Measurements from ENCODE around the gene SYNGR3. TPM values are rescaled to one million over a fixed set of nuclear protein-coding genes. Genes with fewer than 3 reads are reported as not detected.
A peak's percentile ranks its signal among the peaks of the same experiment; 100 is the strongest.

Gene SYNGR3
- total and polyA plus RNA-seq, 2 of the 13 experiments (the other 11 are each of a cell fraction or from before 2014, with no cell fraction given) = 0.97 to 5.7 TPM

DNA sequence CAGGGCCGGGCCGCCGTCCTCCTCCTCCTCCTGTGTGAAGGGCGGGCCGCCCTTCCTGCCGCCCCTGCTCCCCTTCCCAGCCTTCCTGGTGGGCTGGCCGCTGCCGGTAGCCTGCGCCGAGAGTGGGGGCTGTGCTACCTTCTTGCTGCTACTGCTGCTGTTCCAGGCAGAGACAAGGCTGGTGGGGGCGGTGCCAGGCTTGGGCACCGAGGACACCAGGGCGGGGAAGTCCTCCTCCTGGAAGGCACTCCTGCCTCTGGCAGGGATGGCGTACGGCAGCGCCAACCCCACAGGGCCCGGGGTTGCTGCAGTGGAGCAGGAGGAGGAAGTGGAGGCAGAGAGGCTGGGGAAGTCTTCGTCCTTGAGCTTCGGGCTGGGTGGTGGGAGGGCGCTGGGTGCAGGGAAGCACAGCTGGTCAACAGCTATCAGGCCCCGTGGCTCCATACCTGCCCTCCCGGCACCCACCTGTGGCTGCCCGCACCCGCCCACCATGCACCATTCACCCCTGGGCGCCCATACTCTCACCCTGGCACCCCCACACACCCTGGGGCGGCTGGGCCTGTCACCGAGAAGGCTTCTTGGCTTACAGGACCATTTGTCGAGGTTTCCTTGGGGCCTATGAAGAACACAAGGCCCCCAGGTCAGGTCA is 10.2 kb downstream of the SYNGR3 start:
- peaks cover 4% of the 10 kb centered on the region for H3K79me2 ChIP-seq (ENCODE audit: insufficient read depth, low read length)
- TF ChIP-seq, protein P1, sequence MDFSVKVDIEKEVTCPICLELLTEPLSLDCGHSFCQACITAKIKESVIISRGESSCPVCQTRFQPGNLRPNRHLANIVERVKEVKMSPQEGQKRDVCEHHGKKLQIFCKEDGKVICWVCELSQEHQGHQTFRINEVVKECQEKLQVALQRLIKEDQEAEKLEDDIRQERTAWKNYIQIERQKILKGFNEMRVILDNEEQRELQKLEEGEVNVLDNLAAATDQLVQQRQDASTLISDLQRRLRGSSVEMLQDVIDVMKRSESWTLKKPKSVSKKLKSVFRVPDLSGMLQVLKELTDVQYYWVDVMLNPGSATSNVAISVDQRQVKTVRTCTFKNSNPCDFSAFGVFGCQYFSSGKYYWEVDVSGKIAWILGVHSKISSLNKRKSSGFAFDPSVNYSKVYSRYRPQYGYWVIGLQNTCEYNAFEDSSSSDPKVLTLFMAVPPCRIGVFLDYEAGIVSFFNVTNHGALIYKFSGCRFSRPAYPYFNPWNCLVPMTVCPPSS (IDR thresholded peaks at IDR 0.05) = no peak
- TF ChIP-seq AGO2 (optimal IDR thresholded peaks at IDR 0.05; ENCODE audit: low read depth, low read length) = peak; percentile 31
- peaks cover 11% of the 10 kb centered on the region for H3K4me1 ChIP-seq (ENCODE audit: insufficient read depth, low read length)
- CTCF ChIA-PET (ENCODE audit: low intra/inter-chr PET ratio, low total read pairs) = no interaction called here
- H3K4me2 ChIP-seq (ENCODE audit: low read depth, low read length) = no peak overlapping the region
- H4K20me1 ChIP-seq (ENCODE audit: insufficient read depth, low read length) = peaks cover 5% of the 10 kb centered on the region; the same call in 1 of the 2 replicates
- no peak overlapping the region for H2AFZ ChIP-seq (ENCODE audit: low read length)
- BruUV-seq (replicated peaks) = no TSS peak
- H3K27ac ChIP-seq (ENCODE audit: extremely low read length, insufficient read depth, low read length) = no peak overlapping the region
- no peak for ATAC-seq
- intact Hi-C loops (cut with micrococcal nuclease; ENCODE audit: unreplicated experiment) = no loop called here
- DNase-seq (ENCODE audit: low spot score) = no peak
- no peaks in the 10 kb centered on the region for H3K9me3 ChIP-seq (ENCODE audit: low read length)
- POLR2A ChIA-PET = interaction anchor here (1.3 kb wide), 1 partner anchor 9 kb away, joined by 3 read pairs; no protein-coding TSS in a partner anchor
- 96% methylated on average over 15 of the region's 28 CpGs for WGBS (ENCODE audit: low lambda C conversion rate)
- no peak for FAIRE-seq
- in situ Hi-C loops (cut with HindIII; ENCODE audit: extremely low pct_ligation_motif_present, low pct_unique_long_range_greater_than_20kb) = no loop called here
- no peak overlapping the region for H3K4me3 ChIP-seq (replicated peaks in 1 of 3; ENCODE audit: insufficient read depth in 1 of 3, low read depth in 2 of 3, low read length in 3 of 3)
- no peaks in the 10 kb centered on the region for H3K27me3 ChIP-seq (ENCODE audit: control insufficient read depth in 1 of 2, insufficient read depth in 2 of 2, low read length in 2 of 2)
- no peak overlapping the region for H3K9ac ChIP-seq (ENCODE audit: insufficient read depth, low read depth, low read length)
- peaks cover 29 to 45% of the 10 kb centered on the region in 2 experiments for H3K36me3 ChIP-seq (replicated peaks in 1 of 2; ENCODE audit: control insufficient read depth in 1 of 2, insufficient read depth in 2 of 2, low read length in 2 of 2)

DNA sequence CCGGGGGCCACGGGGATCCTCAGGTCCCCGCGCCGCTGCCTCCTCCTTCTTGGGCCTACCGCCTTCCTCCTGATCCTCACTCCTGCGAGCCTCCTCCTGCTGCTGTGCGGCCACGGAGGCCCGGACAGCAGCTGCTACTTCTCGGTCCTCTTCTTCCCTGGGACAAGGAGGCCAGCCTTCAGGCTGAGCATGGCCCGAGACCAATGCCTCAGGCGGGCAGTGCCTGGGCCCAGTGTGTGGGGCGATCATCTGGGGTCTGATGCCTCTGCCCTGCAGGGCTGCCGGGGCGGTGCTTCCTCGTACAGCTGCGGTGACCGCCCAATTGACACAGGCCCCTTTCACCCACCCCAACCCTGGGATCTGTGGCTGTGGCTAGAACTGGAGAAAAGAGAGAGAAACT is 11.3 kb downstream of the SYNGR3 start:
- H3K9ac ChIP-seq (ENCODE audit: insufficient read depth, low read depth, low read length) = no peak overlapping the region
- peaks cover 21% of the 10 kb centered on the region for H3K4me1 ChIP-seq (ENCODE audit: insufficient read depth, low read length)
- 94% methylated on average over 11 of the region's 19 CpGs for WGBS (ENCODE audit: low lambda C conversion rate)
- H3K27ac ChIP-seq (ENCODE audit: extremely low read length, insufficient read depth, low read length) = no peak overlapping the region
- H3K4me2 ChIP-seq (ENCODE audit: low read depth, low read length) = no peak overlapping the region
- DNase-seq (ENCODE audit: low spot score) = no peak
- peaks cover 12% of the 10 kb centered on the region for H3K79me2 ChIP-seq (ENCODE audit: insufficient read depth, low read length)
- H4K20me1 ChIP-seq (ENCODE audit: insufficient read depth, low read length) = peaks cover 5% of the 10 kb centered on the region; the same call in 1 of the 2 replicates
- H3K27me3 ChIP-seq (ENCODE audit: control insufficient read depth in 1 of 2, insufficient read depth in 2 of 2, low read length in 2 of 2) = no peaks in the 10 kb centered on the region
- no peak for FAIRE-seq
- H3K4me3 ChIP-seq (replicated peaks in 1 of 3; ENCODE audit: insufficient read depth in 1 of 3, low read depth in 2 of 3, low read length in 3 of 3) = no peak overlapping the region
- in situ Hi-C loops (cut with HindIII; ENCODE audit: extremely low pct_ligation_motif_present, low pct_unique_long_range_greater_than_20kb) (no loop called here), intact Hi-C loops (cut with micrococcal nuclease; ENCODE audit: unreplicated experiment) (no loop called here)
- CTCF ChIA-PET (ENCODE audit: low intra/inter-chr PET ratio, low total read pairs) = no interaction called here
- BruUV-seq (replicated peaks) = no TSS peak
- no peak overlapping the region for H2AFZ ChIP-seq (ENCODE audit: low read length)
- H3K36me3 ChIP-seq (replicated peaks in 1 of 2; ENCODE audit: control insufficient read depth in 1 of 2, insufficient read depth in 2 of 2, low read length in 2 of 2) = peaks cover 29 to 45% of the 10 kb centered on the region in 2 experiments
- POLR2A ChIA-PET = no interaction called here
- no peaks in the 10 kb centered on the region for H3K9me3 ChIP-seq (ENCODE audit: low read length)
- no peak for ATAC-seq
- no peak for TF ChIP-seq CAMTA2 (CRISPR knock-in tag; IDR thresholded peaks at IDR 0.05; ENCODE audit: borderline replicate concordance)
- no peak for TF ChIP-seq NFYB (CRISPR knock-in tag; IDR thresholded peaks at IDR 0.05)
- no peak for TF ChIP-seq SNAI1 (CRISPR knock-in tag; IDR thresholded peaks at IDR 0.05; ENCODE audit: borderline replicate concordance)
- TF ChIP-seq SAP130 (CRISPR knock-in tag; IDR thresholded peaks at IDR 0.05; ENCODE audit: low read depth) = no peak
- TF ChIP-seq ZNF317 (CRISPR knock-in tag; IDR thresholded peaks at IDR 0.05) = no peak
- no peak for TF ChIP-seq WIZ (CRISPR knock-in tag; IDR thresholded peaks at IDR 0.05)
- no peak for TF ChIP-seq ZNF251 (CRISPR knock-in tag; IDR thresholded peaks at IDR 0.05)
- TF ChIP-seq, protein P2, sequence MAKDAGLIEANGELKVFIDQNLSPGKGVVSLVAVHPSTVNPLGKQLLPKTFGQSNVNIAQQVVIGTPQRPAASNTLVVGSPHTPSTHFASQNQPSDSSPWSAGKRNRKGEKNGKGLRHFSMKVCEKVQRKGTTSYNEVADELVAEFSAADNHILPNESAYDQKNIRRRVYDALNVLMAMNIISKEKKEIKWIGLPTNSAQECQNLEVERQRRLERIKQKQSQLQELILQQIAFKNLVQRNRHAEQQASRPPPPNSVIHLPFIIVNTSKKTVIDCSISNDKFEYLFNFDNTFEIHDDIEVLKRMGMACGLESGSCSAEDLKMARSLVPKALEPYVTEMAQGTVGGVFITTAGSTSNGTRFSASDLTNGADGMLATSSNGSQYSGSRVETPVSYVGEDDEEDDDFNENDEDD (CRISPR knock-in tag; IDR thresholded peaks at IDR 0.05; ENCODE audit: borderline replicate concordance) = no peak
- TF ChIP-seq, protein P3, sequence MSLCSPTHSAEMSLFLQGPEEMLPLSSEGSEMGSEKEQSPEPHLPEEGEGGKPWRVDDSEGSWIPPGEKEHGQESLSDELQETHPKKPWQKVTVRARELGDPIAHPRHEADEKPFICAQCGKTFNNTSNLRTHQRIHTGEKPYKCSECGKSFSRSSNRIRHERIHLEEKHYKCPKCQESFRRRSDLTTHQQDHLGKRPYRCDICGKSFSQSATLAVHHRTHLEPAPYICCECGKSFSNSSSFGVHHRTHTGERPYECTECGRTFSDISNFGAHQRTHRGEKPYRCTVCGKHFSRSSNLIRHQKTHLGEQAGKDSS (CRISPR knock-in tag; IDR thresholded peaks at IDR 0.05; ENCODE audit: borderline replicate concordance, low read depth) = no peak
- no peak for TF ChIP-seq ONECUT2 (CRISPR knock-in tag; IDR thresholded peaks at IDR 0.05)
- TF ChIP-seq RBAK (CRISPR knock-in tag; IDR thresholded peaks at IDR 0.05) = no peak
- TF ChIP-seq RFXANK (CRISPR knock-in tag; IDR thresholded peaks at IDR 0.05) = no peak
- TF ChIP-seq KAT2B (IDR thresholded peaks at IDR 0.05; ENCODE audit: borderline replicate concordance, low read depth, low read length) = no peak
- TF ChIP-seq PHF5A (CRISPR knock-in tag; IDR thresholded peaks at IDR 0.05; ENCODE audit: low read depth, unreplicated experiment) = no peak
- no peak for TF ChIP-seq CHD4 (IDR thresholded peaks at IDR 0.05; ENCODE audit: borderline replicate concordance, low read length)

Measured in HepG2 (cell line).